Measurements from ENCODE around the gene KRT86.
A peak's percentile ranks its signal among the peaks of the same experiment; 100 is the strongest.
"Not testable (repeated sequence)": the region's sequence is repeated elsewhere in the genome, so short reads cannot be mapped to it uniquely, and the experiment has no call there.

The KRT86 gene

DNA sequence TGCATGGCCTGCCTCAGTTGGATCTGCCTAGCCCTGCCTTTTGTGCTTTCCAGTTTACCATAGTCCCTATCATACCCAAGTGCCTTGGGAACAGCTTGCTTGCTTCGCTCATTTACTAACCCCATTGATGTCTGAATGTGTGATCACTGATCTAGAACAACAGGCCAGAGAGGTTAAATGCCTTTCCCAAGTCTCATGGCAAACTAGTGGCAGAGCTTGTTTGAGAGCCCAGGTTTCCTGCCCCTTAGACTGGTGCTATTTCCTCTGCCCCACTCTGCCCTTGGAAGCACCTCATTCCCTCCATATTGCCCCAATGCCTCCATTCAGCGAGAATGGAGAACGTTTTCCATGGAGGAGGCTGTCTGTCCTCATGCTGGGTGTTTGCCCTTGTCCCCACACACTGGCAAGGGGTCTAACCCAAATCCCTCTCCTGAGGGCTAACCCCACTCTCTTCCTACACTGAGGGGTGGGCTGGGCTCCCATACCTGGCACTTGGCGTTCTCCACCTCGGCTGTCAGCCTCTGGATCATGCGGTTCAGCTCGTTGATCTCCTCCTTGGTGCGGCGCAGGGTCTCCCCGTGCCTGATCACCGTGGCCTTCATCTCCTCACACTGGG is 21.6 kb upstream of the KRT86 start:
- DNase-seq = no peak

- no peak for DNase-seq
Measured at GRCh38 chr12:52253391-52254179, 20.9 kb upstream of the KRT86 start.

DNA sequence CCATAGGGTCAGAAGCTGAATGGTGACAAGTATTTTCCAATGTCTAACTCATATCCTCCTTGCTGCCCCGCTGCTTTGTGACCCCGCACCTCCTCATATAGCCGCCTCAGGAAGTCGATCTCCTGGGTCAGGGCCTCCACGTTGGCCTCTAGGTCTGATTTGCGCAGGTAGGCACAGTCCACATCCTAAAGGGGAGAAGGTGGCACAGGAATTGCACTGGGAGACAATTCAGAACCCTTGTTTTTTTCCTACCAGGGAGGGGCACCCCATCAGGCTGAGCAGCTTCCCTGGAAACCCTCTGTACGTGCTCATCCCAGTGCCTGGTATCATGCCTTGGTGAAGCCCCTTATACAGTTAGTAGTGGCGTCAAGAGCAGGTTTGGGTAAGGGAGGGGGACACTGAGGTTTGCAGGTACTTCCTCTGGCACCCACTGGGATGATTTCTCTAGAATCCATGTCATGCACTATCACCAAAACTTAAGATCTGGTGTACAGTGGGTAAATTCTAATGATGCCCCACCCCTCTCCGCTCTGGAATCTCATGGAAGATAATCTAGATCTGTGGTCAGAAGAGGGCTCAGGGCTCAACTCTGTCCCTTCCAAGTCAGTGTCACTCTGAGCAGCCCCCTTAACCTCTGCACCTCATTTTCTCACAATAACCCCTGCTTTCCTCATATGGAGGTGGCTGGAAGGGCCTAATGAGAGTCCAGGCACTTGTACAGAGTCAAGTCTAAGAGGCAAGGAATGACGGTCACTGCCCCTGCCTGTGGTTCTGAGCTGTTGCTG is 20.1 kb upstream of the KRT86 start:
- DNase-seq = no peak

GRCh38 chr12:52254965-52255751 is 19.3 kb upstream of the KRT86 start:
- no peak for DNase-seq

DNA sequence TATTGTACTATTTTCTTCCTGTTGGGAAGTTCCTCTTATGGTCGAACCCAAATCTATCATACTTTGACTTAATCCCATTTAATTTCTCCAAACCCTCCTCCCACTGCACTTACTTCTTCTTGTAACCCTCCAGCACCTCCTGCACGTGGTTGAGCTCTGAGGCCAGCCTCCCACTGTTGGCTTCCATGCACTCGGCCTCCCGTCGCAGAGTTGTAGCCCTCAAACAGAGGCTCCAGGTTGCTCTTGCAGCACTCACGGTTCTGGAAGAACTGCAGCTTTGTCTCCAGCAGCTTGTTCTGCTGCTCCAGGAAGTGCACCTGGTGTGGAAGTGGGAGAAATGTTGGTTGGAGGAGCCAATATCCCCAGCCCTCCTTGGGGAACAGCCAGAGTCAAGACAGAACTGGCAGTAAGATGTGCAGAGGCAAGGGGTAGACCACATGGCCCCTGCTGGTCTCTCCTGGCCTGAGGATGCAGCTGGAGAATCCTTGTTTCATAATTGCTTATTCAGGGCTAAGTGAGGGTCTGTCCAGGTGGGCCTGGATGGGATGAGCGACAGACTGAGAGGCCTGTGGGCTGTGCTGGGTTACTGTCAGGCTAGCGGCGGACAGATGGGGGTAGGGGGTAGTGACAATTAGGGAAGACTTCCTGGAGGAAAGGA is 18.4 kb upstream of the KRT86 start:
- peak; percentile 16 to 50 for DNase-seq

- DNase-seq = no peak
Measured at GRCh38 chr12:52256584-52256935, 17.9 kb upstream of the KRT86 start.

DNA sequence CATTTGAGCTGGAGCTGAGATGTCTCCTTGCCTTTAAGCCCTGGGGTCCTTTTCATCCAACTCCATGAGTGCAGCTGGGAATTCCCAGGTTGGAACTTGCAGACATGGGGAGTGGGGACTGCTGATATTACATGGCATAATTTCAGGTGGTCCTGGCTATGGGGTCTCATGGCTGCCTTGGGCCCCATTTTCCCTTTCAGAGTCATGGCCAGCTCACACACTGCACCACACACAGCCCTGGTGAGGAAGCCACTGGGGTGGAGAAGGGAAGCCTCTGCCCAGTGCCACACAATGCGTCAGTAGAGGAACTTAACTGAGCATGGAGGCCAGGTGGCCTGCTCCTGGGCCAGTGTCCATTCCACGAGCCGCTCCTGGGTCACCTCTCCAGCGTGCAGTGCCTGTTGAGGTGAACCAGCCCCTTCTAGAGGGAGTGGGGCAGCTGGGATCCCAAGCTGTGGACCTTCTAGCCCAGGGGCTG is 17.3 kb upstream of the KRT86 start:
- DNase-seq = no peak

- not testable (repeated sequence) for DNase-seq
Measured at GRCh38 chr12:52257922-52258321, 16.5 kb upstream of the KRT86 start.

DNA sequence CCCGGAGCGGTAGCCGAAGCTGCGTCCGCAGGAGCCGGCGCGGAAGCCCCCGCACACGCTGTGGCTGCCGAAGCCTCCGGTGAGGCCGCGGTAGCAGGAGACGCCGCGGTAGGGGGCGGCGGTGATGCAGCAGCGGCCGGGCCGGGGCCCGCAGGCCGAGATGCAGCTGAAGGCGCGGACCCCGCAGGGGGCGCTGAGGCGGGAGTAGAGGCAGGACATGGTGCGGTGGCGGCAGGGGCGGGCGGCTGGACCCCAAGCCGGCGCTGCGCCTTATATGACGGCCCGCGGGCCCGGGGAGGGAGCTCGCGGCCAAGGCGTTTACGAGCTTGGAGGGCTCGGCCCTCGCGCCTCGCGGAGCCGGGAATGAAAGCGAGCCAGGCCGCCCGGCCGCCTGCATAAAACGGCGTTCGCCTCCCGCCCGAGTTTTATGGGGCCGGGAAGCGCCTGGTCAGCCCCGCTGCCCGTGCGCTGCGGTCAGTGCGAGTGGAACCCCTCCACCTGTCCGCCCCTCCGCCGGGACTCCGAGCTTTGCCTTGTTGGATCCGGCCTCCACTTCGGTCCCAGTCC is 16.0 kb upstream of the KRT86 start:
- DNase-seq = no peak

GRCh38 chr12:52259657-52260243 is 14.7 kb upstream of the KRT86 start:
- DNase-seq = no peak

- DNase-seq = peak; percentile 86 to 93
Measured at GRCh38 chr12:52260361-52261207, 13.9 kb upstream of the KRT86 start.

GRCh38 chr12:52261208-52261484 is 13.3 kb upstream of the KRT86 start:
- DNase-seq = no peak

DNA sequence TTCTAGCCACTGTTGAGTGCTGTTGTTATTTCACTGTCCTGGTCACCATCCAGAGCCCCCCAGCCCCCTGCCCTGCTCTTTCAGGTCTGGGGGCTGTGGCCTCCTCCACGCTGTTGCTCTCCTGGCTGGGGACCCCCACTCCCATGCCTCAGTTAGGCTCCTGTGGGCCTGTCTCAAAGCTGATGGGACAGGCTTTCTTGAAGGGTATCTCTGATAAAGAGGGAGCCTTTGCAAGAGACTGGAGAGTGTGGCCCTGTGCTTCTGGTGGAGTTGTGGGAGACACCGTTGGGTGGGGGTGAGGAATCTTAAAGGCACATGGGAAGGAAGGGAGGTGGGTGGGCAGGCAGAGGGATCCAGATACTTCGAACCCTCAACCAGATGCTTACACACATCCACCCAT is 12.2 kb upstream of the KRT86 start:
- DNase-seq = no peak

DNA sequence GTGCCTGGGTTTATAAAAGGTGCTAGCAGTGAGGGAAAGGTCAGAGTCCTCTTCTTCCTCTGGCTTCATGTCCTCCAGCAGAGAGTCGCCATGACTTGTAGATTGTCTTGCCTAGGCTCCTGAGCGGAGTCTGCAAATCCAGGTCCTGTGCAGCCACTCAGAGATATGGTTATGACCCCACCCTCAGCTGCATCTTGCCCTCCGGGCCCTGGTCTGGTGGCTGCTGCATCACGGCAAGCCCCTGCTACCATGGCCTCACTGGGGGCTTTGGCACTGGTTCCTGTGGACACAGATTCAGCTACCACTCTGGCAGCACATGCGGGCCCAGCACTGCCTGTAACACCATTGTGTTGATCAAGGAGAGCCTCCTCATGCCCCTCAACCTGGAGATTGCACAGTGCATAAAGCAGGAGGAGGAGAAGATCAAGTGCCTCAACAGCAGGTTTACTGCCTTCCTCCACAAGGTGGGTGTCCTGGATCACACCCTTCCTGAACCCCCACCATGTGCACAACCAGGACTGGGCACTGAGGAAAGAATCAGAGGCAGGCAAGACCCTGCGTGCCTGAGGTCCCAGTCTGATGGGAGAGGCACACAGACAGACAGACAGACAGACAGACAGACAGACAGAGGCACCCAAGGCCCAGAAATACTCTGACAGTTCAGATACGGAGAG is 10.5 kb upstream of the KRT86 start:
- no peak for DNase-seq

- no peak for DNase-seq
Measured at GRCh38 chr12:52264435-52264825, 10.0 kb upstream of the KRT86 start.

DNA sequence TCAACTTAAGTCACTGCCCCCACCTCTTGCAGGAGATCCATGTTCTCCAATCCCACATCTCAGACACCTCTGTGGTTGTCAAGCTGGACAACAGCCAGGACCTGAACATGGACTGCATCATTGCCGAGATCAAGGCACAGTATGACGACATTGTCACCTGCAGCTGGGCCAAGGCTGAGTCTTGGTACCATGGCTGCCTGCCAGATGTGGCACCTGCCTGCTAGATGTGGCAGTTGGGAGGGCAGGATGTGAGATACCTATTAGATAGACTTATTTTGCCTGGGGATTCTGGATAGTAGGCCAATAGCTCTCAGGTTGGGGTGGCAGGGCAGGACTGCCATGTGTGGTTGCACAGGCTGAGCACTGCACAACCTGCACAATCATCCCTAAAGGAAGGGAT is 7.9 kb upstream of the KRT86 start:
- DNase-seq = no peak

DNA sequence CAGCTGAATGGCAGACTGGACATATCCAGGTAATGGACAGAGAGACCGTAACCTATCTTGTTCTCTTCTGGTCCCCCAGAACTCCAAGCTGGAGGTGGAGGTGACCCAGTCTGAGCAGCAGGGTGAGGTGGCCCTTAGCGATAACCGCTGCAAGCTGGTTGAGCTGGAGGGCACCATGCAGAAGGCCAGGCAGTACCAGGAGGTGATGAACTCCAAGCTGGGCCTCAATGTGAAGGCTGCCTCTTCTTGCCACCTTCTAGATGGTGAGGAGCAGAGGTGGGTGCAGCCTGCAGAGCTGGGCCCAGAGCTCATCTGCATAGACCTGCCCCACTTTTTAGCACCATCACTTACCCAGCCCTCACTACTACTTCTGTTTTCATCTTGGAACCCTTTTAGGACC is 7.2 kb upstream of the KRT86 start:
- no peak for DNase-seq

DNA sequence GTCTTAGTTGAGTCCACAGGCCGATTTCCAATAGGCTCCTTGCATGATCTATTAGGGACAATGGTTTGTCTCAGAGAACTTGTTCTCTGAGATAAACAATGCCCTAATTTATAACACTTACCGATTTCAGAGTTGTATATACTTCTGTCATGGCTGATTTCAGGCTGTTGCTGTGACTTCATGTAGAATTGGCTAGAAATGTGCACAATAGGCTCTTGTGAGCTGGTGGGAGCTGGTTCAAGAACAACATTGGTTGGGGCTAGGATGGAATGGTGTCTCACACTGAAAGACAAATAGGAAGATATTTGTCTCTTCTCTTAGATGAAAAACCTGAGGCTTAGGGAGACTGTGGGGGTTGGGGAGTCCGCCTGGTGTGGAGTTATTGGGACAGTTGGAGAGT is 6.7 kb upstream of the KRT86 start:
- DNase-seq = no peak

DNA sequence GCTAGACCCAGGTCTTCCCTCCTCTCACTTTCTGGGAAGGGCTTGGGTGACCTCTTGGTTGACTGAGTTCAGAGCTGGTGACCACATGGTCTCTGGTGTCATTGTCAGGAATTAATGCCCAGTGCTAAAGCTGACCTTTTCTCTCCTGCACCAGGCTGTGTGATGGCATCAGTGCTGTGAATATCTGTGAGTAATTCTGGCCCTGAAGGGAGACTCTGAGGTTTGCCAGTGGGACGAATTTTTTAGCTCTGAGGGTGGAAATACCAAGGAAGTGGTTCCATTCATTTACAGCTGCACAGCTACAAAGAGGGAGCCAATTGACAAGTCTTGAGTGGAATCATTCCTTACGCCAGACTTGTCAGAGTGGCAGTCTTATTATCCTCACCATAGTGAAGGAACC is 6.2 kb upstream of the KRT86 start:
- no peak for DNase-seq

GRCh38 chr12:52270541-52271070 is 3.8 kb upstream of the KRT86 start:
- no peak for DNase-seq
